Measurements from ENCODE around the gene RCN1. TPM values are rescaled to one million over a fixed set of nuclear protein-coding genes. Genes with fewer than 3 reads are reported as not detected.

RCN1 gene
- total and polyA plus RNA-seq, 9 of the 15 experiments (the other 6 are each of a cell fraction or from before 2014, with no cell fraction given): 2.1 to 8.7 (median 7.2) TPM

- Histone ChIP-seq H3K79me2 (ENCODE audit: control insufficient read depth, insufficient read depth, low read length) (no peaks in the 10 kb centered on the region), H3K9ac (ENCODE audit: insufficient read depth in 1 of 2, low read depth in 2 of 2, low read length in 2 of 2) (no peak overlapping the region), H3K27me3 (ENCODE audit: control insufficient read depth in 2 of 2, insufficient read depth in 2 of 2, low read length in 2 of 2) (peaks cover 0 to 3% of the 10 kb centered on the region in 2 experiments; a peak in 2 of 5 replicates), H3K9me3 (replicated peaks; ENCODE audit: control insufficient read depth, insufficient read depth, low read depth, low read length) (no peaks in the 10 kb centered on the region), H2AFZ (ENCODE audit: low read depth, low read length) (no peak overlapping the region), H3K4me3 (no peak overlapping the region), H3K36me3 (ENCODE audit: control insufficient read depth, insufficient read depth, low read length) (no peaks in the 10 kb centered on the region), H4K20me1 (replicated peaks; ENCODE audit: control insufficient read depth, insufficient read depth, low read length) (no peaks in the 10 kb centered on the region; the same call in 1 of the 2 replicates), H3K4me2 (ENCODE audit: insufficient read depth, low read length) (no peak overlapping the region), H3K9me1 (ENCODE audit: control insufficient read depth, insufficient read depth, low read length) (no peaks in the 10 kb centered on the region), H3K27ac (ENCODE audit: extremely low read depth, low read depth, low read length) (no peak overlapping the region), H3K4me1 (replicated peaks in 1 of 2; ENCODE audit: control insufficient read depth in 2 of 2, insufficient read depth in 2 of 2, low read length in 2 of 2) (no peaks in the 10 kb centered on the region)
- no peak for FAIRE-seq
- TF ChIP-seq ZSCAN29 (IDR thresholded peaks at IDR 0.05) (no peak), ZNF764 (CRISPR knock-in tag; IDR thresholded peaks at IDR 0.05; ENCODE audit: low read depth) (no peak), MYC (IDR thresholded peaks at IDR 0.05; ENCODE audit: low read depth, low read length) (no peak), MYC (CRISPR knock-in tag; IDR thresholded peaks at IDR 0.05; ENCODE audit: borderline replicate concordance, low read depth) (no peak), U2AF2 (optimal IDR thresholded peaks at IDR 0.05; ENCODE audit: low read depth, low read length) (no peak), NR4A1 (CRISPR knock-in tag; IDR thresholded peaks at IDR 0.05) (no peak), NR4A1 (tag; IDR thresholded peaks at IDR 0.05) (no peak), PKNOX1 (IDR thresholded peaks at IDR 0.05) (no peak), NR3C1 (CRISPR knock-in tag; IDR thresholded peaks at IDR 0.05) (no peak), PATZ1 (CRISPR knock-in tag; IDR thresholded peaks at IDR 0.05; ENCODE audit: borderline replicate concordance) (no peak), ZFP36 (IDR thresholded peaks at IDR 0.05; ENCODE audit: low read depth, low read length, partially characterized antibody) (no peak)
- no peak for DNase-seq (ENCODE audit: extremely low read depth in 1 of 4, low spot score in 3 of 4)
- intact Hi-C loops (cut with micrococcal nuclease) (no loop called here), in situ Hi-C loops (cut with MboI) (loop anchor here (5.0 kb wide), 1 partner anchor 119 kb away; no protein-coding TSS in a partner anchor)
- 0% methylated on average over 6 of the region's 7 CpGs for WGBS (ENCODE audit: insufficient coverage, low coverage, missing lambda C conversion rate)
- ATAC-seq: no peak
- POLR2A ChIA-PET: no interaction called here
- CTCF ChIA-PET (ENCODE audit: low intra/inter-chr PET ratio): interaction anchor here (4.0 kb wide), 1 partner anchor 121 kb away, joined by 33 read pairs; no protein-coding TSS in a partner anchor
- BruUV-seq (replicated peaks): no TSS peak
Measured at GRCh38 chr11:32053151-32053888, 37.6 kb upstream of the RCN1 start.
